HG03196 (cell line): Measurements from ENCODE around the gene DTWD1.
"Not testable (repeated sequence)": the region's sequence is repeated elsewhere in the genome, so short reads cannot be mapped to it uniquely, and the experiment has no call there.

Experiments used
- ATAC-seq: cut with Tn5 transposase; IDR thresholded peaks from one replicate; pipeline ENCODE4 v1.9.1; 2021; ENCODE audit not compliant: unreplicated experiment

DTWD1 gene, protein sequence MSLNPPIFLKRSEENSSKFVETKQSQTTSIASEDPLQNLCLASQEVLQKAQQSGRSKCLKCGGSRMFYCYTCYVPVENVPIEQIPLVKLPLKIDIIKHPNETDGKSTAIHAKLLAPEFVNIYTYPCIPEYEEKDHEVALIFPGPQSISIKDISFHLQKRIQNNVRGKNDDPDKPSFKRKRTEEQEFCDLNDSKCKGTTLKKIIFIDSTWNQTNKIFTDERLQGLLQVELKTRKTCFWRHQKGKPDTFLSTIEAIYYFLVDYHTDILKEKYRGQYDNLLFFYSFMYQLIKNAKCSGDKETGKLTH

DNA sequence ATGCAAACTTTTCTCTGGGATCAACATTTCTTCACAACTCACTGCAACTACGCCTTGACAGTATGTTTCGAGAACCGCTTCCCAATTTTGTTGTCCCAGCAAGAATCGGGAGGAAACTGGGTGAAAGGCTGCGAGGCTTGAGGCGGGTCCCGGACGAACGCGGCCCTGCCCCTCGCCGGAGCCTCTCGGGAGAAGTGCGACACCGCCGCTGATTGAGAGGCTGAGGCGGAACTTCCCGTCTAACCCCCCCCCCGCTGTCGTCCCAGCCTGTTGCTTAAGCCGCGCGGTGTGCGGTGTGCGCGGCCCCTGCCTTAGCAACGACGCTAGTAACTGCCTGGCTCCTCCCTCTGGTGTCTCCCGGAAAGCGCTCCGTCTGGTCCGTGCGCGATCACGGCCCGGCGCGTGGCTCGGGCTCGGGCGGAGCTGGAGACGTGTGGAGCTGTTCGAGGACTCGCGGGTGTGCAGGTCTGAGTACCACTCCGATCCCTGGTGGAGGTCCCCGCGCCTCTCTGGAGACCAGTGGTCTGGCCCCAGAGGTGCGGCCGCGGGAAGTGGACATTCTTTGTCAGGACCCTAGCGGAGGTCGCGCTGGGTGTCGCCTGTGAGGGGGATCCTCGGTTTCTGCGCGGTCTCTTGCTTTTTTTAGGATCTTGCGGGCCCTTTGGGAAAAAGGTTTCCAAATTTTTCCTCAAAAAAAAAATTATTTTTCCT, at the start of gene DTWD1, which contains the start of gene FAM227B:
Gene DTWD1, plus strand, starts transcription at position 391 of the 711 bp plus-strand sequence. CDS start 4,120 bp downstream, outside the sequence.
Gene FAM227B, minus strand, starts transcription at position 161 of the 711 bp plus-strand sequence. CDS start 5,647 bp downstream, outside the sequence.
- ATAC-seq: peak; percentile 98

DNA sequence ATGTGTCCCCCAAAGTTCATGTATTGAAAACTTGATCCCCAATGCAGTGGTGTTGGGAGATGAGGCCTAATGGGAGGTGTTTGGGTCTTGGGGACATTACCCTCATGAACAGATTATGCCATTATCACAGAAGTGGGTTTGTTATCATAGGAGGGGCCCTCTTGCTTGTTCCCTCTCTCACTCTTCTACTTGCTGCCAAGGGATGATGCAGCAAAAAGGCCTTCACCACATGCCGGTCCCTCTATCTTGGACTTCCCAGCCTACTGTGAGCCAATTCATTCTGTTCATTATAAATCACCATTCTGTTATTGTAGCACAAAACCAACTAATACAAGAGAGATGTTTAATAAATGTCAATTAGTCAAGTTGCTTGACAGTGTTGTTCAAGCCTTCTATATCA, 47.4 kb upstream of the DTWD1 start:
- ATAC-seq: no peak

DNA sequence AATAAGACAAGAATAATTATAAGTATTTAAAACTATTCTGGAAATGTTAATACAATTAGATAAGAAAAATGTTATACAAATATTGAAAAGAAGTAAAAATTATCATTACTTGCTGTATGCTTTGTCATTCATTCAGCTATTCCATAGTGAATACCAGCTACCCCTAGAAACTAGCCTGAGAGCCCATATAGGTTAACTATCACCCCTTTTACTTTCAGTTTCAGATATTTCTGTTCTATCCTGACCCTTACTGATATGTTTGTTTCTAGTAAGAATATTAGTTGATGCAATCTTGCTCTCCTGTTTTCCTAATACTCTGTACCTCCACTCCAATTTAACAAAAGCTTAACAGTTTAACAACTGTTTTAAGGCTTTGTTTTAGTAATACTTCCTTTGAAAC, 31.8 kb upstream of the DTWD1 start:
- ATAC-seq: no peak

DNA sequence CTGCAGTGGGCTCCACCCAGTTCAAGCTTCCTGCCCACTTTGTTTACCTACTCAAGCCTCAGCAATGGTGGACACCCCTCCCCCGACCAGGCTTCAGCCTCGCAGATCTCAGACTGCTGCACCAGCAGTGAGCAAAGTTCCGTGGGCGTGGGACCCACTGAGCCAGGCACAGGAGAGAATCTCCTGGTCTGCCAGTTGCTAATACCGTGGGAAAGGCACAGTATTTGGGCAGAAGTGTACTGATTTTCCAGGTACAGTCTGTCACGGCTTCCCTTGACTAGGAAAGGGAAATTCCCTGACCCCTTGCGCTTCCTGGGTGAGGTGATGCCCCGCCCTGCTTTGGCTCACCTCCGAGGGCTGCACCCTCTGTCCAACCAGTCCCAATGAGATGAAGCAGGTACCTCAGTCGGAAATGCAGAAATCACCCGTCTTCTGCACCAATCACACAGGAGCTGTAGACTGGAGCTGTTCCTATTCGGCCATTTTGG, 28.0 kb upstream of the DTWD1 start:
- ATAC-seq: not testable (repeated sequence)

DNA sequence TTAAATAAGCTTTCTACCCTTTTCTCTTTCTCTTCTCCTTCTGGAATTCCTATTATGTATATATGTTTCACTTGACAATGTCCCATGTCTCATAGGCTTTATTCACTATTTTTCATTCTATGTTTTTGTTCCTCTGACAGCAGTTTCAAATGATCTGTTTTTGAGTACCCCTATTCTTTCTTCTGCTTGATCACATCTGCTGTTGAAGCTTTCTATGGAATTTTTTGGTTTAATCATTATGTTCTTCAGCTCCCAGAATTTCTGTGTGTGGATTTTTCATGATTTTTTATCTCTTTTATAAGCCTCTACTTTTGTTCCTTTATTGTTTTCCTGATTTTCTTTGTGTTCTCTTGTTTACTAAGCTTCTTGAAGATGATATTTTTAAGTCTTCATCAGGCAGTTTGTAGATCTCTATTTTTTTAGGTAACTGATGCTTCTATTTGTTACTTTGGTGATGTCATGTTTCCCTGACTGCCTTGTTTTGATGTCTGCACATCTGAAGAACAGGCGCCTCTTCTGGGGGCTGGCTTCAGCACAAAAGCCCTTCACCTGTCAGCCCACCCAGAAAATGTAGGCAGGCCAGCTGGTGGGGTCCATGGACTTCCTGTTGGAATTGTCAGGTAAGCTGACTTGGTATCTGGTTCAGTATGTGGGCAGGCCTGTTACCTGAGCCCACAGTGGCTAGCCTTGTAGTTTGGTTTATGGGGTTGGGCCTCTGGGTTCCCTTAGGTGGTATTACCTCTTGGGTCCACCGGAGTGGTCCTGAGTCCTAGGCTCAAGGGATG, 16.0 kb upstream of the DTWD1 start:
- no peak for ATAC-seq

DNA sequence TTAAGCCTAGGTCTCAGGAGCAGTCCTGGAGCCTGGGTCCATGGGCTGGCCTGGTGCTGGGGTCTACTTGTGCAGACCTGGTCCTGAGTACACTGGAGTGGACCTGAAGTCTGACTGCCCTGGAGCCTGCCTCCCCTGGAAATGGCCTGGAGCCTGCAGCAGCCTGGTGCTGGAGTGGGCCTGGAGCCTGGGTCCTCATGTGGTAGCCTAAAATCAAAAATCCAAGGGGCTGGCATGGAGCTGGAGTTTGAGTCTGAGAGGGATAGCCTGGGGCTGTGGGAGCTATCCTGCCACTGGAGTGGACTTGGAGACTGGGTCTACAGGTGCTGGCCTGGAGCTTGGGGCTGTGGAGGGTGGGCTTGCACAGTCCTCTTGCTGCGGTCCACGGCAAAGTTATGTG, 15.3 kb upstream of the DTWD1 start:
- ATAC-seq: no peak

DNA sequence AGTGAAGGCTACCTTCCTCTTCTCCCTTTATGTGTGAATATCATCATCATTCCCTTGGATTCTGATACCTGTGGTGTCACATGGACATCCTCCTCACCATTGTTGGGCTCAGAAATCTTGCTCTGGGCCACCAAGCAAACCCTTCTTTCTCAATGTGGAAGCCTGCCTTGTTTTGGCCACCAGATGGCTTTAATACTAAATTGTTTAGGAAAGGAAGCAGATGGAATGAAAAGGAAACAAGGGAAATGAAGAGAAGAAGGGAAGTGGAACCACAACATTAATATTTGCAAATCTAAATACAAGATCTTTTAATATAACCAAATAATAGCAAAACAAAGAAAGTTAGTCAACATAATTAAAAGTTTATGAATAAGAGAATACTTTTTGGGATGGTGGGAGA, 14.3 kb upstream of the DTWD1 start:
- no peak for ATAC-seq

DNA sequence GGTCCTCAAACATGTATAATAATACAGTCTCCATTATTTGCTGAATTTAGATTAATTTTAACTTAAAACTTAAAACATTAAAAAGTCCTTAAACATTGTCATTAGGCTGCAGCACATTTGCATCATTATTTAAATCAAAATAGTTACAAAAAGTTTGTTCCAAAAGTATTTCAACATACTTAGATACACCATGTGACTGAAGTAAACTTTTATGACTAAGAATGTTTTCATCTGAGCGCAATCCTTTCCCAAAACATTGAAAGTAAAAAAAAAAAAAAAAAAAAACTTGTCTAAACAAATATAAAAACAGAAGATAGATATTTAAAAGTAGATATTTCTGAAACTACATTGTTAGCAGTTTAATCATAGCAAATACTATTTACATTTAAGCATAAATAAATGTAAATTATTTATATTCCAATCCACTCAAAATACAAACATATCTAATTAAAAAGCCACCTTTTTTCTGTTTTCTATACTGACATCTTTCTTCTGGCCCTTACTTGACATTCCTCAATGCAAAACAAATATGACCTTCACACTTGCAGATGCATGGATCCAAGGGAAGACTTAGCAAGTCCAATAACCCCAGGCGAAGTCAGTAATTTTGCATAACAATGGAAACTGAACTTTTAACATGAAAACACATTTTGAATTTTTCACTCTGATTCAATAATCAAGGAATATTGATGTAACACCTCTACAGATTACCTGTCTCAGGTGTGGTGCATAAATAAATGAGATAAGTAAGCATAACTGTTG, 10.5 kb upstream of the DTWD1 start:
- ATAC-seq: no peak

DNA sequence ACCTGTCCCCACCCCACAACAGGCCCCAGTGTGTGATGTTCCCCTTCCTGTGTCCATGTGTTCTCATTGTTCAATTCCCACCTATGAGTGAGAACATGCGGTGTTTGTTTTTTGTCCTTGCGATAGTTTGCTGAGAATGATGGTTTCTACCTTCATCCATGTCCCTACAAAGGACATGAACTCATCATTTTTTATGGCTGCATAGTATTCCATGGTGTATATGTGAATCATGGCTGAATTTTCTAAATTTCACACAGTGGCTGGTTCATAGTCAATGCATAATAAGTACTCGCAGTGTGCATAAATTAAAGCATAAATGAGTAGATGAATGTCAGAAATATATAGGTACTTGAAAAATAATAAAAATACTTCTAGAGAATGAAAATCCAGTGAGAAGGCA, 8.6 kb upstream of the DTWD1 start:
- ATAC-seq: not testable (repeated sequence)

DNA sequence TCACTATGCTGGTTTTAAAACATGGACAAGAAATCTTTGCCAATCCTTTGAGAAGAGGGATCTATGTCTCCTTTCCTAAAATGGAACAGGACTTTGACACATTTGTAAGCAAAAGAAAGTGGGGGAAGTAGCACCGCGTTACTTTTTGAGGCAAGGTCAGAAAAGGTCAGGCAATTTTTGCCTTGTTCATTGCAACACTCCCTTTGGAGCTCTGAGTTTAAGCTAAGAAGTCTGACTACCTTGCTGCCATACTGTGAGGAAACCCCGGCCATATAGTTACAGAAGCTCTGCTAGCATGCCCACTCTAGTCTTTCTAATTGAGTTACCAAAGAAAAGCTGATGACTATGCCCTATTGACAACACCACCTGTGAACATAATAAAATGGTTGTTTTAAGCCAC, 1.6 kb upstream of the DTWD1 start:
- no peak for ATAC-seq

DNA sequence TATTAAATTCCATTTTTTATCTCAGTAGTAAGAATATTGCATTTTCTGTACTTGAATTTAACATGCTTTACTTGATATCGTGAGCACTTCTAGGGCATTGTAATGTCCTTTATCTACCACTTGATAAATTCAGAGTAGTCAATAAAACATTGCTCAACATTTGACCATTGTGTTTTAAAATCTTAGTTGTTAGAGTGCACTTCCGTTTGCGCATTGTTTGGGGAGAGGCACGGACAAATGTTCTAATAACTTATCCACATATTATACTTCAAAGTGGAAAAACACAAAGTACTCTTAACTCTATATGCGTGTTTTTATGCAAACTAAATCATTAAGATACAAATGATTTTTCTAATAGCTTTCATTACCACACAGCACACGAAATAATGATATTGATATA, 649 bp upstream of the DTWD1 start:
- no peak for ATAC-seq

DNA sequence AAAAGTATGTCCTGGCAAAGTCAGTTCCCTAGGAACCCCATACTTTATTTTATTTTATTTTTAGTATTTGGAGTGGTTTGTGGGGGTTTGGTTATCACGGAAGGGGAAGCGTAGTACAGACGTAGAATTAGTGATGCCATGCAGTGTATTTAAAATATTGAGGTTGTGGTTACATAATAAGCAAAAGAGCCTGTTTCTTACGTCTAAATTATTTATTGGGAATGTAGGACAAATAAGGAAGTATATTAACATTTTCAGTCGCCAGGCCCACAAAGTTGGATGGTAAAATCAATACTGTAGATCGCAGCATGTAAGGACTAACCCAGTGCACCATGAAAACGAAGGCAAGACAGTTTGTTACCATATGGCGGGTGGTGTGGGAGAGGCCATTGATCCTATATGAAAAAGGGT, 558 bp downstream of the DTWD1 start:
- ATAC-seq: no peak

DNA sequence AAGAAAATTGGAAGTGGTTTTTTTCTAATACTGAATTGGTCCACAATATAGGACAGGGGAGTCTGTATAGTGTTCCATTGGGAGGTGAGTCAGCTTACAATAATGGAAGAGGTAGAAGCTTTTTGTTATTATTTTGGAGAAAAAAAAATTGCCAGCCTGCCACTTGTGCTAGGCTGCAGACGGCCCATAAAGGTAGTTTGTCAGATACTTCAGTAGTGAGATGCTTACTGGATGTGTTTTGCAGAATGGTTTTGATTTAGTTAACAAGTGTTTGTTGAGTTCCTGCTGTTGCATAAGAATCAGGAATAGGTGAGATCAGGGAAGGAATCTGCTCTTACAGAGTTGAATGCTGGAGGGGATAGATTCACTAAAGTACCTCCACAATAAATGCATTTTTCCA, 1.0 kb downstream of the DTWD1 start:
- no peak for ATAC-seq

DNA sequence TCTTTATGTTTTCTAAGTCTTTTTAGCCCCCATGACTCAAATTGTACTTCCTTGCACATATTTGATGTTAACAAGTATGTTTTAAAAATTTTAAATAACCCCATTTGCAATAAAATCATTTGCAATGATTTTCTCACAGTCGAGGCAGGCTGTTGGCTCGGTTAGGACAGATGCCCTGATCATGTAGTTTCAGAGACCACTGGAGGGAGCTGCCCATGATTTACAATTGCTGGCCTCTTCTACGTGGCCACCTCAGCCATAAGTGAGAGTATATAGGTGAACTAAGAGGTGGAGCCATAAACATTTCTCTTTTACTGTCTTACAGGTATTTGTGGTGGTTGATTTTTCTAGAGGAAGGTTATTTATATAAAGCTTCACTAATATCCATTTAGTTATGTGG, 1.7 kb downstream of the DTWD1 start:
- ATAC-seq: no peak

DNA sequence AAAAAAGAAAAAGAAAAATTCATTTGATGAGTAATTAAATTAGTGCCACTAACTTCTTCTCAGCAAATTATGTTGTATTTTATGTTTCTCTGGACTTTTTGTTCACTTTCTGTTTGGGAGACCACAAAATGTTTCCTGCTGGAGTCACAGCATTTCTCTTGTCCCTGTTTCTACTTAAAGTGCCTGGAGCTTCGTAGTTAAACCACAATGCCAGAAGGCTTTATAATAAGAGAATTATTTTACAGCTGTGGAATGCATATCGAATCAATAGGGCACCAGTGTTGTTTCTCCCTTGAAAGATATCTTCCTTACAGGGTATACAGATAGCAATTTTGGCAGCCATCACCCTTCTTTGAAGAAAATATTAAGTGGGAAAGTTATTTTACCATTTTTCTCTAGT, 3.2 kb downstream of the DTWD1 start:
- ATAC-seq: no peak

DNA sequence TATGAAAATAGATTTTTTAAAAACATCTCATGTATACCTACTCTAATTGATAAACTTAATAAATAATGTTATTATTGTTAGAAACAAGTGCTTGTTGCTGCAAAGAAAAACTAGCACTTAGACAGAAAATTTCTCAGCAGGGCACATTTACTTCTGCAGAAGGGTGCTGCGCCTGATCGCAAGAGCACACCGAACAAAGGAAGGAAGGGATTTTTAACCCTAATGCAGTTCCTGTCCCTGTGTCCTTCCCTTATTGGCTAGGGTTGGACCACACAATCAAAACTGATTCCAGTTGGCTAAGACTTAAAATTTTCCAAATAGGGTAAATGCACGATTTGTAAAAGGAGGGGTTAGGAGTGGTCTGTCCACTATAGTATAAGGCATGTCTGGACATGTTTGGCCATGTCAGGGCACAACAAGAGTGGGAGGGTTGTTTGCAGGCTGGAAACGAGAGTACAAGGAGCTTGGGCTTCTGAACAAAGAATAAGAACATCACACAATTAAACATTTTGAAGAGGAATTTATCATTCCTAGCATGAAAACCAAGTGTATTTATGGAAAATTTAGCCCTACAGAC, 4.7 kb downstream of the DTWD1 start:
- ATAC-seq: no peak

DNA sequence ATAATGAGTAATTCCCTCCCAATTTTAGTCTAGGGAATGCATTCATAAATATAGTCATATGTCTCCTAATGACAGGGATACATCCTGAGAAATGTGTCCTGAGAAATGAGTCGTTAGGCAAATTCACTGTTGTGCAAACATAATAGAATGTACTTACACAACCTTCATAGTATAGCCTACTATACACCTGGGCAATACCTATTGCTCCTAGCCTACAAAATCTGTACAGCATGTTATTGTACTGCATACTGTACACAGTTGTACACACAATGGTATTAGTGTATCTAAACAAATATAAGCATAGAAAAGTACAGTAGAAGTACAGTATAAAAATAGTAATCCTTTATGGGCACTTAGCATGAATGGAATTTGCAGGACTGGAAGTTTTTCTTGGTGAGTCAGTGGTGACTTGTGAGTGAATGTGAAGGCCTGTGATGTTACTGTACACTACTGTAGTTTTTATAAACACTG, 6.6 kb downstream of the DTWD1 start:
- ATAC-seq: no peak

DNA sequence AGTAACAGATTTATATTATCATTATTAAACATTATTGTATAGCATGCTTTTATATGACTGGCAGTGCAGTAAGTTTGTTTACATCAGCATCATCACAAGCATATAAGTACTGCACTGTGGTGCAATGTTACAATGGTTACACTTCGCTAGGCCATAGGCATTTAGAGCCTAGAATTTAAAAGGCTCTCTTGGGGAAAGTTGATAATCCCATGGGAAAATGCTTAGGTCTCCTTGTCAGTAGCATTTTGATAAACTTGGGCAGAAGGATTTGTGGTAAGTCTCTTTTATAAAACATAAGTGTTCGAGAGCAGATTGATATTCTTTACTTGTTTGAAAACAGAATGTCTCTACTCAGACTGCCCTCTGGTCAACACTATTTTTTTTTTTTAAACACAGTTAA, 7.5 kb downstream of the DTWD1 start:
- ATAC-seq: no peak

DNA sequence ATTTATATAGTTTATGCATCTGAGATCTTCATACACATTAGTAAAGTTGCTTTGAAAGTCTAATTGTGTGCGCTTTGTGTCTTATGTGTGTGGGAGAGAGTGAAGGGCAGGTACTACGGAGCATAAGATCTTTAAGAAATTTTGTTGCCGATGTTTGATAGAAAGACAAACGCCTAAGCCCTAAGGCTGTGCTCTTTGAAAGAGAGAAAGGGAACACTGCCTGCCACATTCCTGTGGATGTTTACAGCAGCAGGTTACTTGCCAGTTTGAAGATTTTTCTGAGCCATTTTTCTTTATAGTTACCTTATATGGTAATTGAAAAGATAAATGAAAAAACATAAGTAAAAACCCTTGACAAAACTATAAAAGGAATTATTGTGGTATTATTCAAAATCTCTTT, 17.0 kb downstream of the DTWD1 start:
- ATAC-seq: no peak

DNA sequence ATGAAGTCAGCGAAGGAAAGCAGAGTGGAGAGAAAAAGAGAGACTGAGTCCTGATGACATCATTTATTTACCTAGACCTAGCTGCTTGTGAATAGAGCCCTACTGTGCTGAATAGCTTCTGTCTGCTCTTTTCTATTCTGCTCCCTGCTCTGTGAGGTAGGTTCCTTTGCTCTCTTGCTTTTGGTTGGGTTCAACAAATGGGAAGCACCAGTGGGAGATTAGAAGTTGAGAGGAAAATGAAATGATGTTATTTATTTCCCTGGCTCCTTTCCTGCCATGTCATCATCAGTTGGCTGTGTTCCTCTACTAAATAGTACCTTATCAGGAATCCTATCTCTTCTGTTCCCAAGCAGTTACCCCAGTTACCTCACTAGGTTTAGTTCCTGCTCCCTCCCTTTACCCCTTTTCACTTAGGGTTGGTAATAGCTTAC, 23.5 kb downstream of the DTWD1 start:
- ATAC-seq: no peak
